ENCODE data around the gene TNRC6B. TPM values are rescaled to one million over a fixed set of nuclear protein-coding genes. Genes with fewer than 3 reads are reported as not detected.
A peak's percentile ranks its signal among the peaks of the same experiment; 100 is the strongest.

Gene TNRC6B
- total and polyA plus RNA-seq, 2 of the 13 experiments (the other 11 are each of a cell fraction or from before 2014, with no cell fraction given), result 8.9 to 13.2 TPM

DNA sequence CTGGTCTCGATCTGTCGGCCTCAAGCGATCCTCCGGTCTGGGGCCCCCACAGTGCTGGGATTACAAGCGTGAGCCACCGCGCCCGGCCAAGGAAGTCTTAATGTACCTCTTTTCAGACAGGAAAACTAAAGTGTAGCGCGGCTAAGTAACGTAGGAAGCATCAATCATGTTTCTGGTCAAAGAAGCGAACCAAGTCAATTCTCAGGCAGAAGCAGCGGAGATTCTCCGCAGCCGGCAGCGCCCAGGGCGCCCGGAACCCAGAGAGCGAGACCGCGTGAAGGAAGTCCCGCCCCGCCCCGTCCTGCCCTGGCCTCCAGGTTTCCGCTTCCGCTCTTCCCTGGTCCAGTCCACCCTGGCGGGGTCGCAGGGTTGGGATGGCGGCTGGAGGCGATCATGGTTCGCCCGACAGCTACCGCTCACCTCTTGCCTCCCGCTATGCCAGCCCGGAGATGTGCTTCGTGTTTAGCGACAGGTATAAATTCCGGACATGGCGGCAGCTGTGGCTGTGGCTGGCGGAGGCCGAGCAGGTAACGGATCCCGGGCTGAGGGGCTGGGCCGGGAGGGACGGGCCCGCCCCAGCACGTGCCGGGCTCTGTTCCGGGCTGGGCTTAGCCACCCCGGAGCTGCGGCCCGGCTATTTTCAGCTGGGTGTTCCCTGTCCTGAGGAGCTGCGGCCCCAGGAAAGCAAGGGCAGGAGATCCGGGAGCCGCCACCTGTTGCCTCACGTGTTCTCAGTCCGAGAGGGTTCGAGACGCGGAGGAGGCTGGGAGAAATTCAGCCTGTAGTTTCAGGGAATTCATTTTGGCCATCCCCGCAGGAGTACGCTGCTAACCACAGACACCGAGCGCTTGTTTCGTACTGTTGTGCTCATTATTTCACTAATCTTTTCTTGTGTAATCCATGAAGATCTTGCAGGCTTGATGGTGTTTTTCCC lies 168.7 kb downstream of the TNRC6B start, which contains the start of gene ADSL (continued):
- TF ChIP-seq, protein P1, sequence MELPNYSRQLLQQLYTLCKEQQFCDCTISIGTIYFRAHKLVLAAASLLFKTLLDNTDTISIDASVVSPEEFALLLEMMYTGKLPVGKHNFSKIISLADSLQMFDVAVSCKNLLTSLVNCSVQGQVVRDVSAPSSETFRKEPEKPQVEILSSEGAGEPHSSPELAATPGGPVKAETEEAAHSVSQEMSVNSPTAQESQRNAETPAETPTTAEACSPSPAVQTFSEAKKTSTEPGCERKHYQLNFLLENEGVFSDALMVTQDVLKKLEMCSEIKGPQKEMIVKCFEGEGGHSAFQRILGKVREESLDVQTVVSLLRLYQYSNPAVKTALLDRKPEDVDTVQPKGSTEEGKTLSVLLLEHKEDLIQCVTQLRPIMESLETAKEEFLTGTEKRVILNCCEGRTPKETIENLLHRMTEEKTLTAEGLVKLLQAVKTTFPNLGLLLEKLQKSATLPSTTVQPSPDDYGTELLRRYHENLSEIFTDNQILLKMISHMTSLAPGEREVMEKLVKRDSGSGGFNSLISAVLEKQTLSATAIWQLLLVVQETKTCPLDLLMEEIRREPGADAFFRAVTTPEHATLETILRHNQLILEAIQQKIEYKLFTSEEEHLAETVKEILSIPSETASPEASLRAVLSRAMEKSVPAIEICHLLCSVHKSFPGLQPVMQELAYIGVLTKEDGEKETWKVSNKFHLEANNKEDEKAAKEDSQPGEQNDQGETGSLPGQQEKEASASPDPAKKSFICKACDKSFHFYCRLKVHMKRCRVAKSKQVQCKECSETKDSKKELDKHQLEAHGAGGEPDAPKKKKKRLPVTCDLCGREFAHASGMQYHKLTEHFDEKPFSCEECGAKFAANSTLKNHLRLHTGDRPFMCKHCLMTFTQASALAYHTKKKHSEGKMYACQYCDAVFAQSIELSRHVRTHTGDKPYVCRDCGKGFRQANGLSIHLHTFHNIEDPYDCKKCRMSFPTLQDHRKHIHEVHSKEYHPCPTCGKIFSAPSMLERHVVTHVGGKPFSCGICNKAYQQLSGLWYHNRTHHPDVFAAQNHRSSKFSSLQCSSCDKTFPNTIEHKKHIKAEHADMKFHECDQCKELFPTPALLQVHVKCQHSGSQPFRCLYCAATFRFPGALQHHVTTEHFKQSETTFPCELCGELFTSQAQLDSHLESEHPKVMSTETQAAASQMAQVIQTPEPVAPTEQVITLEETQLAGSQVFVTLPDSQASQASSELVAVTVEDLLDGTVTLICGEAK (IDR thresholded peaks at IDR 0.05), result peak; percentile 79
- TF ChIP-seq, protein P1 (CRISPR knock-in tag; IDR thresholded peaks at IDR 0.05), result peak; percentile 39; the same call in 1 of the 2 replicates
- TF ChIP-seq THYN1 (CRISPR knock-in tag; IDR thresholded peaks at IDR 0.05; ENCODE audit: borderline replicate concordance, low read depth) (no peak), DR1 (CRISPR knock-in tag; IDR thresholded peaks at IDR 0.05) (peak; percentile 76), LBX2 (CRISPR knock-in tag; IDR thresholded peaks at IDR 0.05; ENCODE audit: borderline replicate concordance) (peak; percentile 42; the same call in 1 of the 2 replicates), ZNF775 (CRISPR knock-in tag; IDR thresholded peaks at IDR 0.05; ENCODE audit: borderline replicate concordance) (no peak), ZNF343 (CRISPR knock-in tag; IDR thresholded peaks at IDR 0.05) (peak; percentile 86), NKX3-1 (CRISPR knock-in tag; IDR thresholded peaks at IDR 0.05) (peak; percentile 77), SPEN (CRISPR knock-in tag; IDR thresholded peaks at IDR 0.05; ENCODE audit: low read depth) (peak; percentile 91), ZNF7 (CRISPR knock-in tag; IDR thresholded peaks at IDR 0.05) (no peak), SKIL (CRISPR knock-in tag; IDR thresholded peaks at IDR 0.05; ENCODE audit: borderline replicate concordance) (no peak), ATM (IDR thresholded peaks at IDR 0.05; ENCODE audit: borderline replicate concordance) (no peak), ZNF546 (CRISPR knock-in tag; conservative IDR thresholded peaks at IDR 0.05) (peak; percentile 97), RARA (CRISPR knock-in tag; IDR thresholded peaks at IDR 0.05) (peak; percentile 27), ZFX (CRISPR knock-in tag; IDR thresholded peaks at IDR 0.05; ENCODE audit: low read depth) (peak; percentile 98)
- TF ChIP-seq, protein P2, sequence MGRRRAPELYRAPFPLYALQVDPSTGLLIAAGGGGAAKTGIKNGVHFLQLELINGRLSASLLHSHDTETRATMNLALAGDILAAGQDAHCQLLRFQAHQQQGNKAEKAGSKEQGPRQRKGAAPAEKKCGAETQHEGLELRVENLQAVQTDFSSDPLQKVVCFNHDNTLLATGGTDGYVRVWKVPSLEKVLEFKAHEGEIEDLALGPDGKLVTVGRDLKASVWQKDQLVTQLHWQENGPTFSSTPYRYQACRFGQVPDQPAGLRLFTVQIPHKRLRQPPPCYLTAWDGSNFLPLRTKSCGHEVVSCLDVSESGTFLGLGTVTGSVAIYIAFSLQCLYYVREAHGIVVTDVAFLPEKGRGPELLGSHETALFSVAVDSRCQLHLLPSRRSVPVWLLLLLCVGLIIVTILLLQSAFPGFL (CRISPR knock-in tag; IDR thresholded peaks at IDR 0.05), result no peak
